Neural cell (in vitro differentiated cells): Measurements from ENCODE around the gene DOCK10. TPM values are rescaled to one million over a fixed set of nuclear protein-coding genes. Genes with fewer than 3 reads are reported as not detected.

Source experiments
- H2AFZ ChIP-seq: fragments of 200-600, 300-800 bp; sonication (generic), shearing (Covaris generic); 2 replicates; pipeline ENCODE4 v1.6.0; 2014; ENCODE audit warnings: low read depth, mild to moderate bottlenecking, antibody characterized with exemption, low read length, moderate library complexity
- H3F3A ChIP-seq: fragments of 200-600 bp; shearing (Covaris generic); 2 replicates; pipeline ENCODE4 v1.6.1; 2016; ENCODE audit warnings: mild to moderate bottlenecking, moderate library complexity, mixed read lengths, antibody characterized with exemption, low read length; ENCODE audit not compliant: insufficient read depth, poor library complexity, severe bottlenecking
- H3K27ac ChIP-seq: fragments of 200-600, 300-800 bp; sonication (generic), shearing (Covaris generic); 2 replicates; pipeline ENCODE4 v1.5.1; 2014; ENCODE audit warnings: mild to moderate bottlenecking, low read length, moderate library complexity
- H3K27me3 ChIP-seq: fragments of 300-800, 200-600 bp; sonication (generic), shearing (Covaris generic); 2 replicates; pipeline ENCODE4 v1.6.0; 2014; ENCODE audit warnings: mild to moderate bottlenecking, low read depth, low read length, moderate library complexity; ENCODE audit not compliant: insufficient read depth
- H3K36me3 ChIP-seq: fragments of 300-800, 200-600 bp; sonication (generic), shearing (Covaris generic); 2 replicates; pipeline ENCODE4 v1.5.1; 2014; ENCODE audit warnings: mild to moderate bottlenecking, antibody characterized with exemption, low read length, moderate library complexity; ENCODE audit not compliant: insufficient read depth
- H3K4me2 ChIP-seq: fragments of 300-800, 200-600 bp; sonication (generic), shearing (Covaris generic); 2 replicates; pipeline ENCODE4 v1.6.0; 2014; ENCODE audit warnings: mild to moderate bottlenecking, low read length
- H3K4me3 ChIP-seq: fragments of 300-800, 200-600 bp; sonication (generic), shearing (Covaris generic); 2 replicates; pipeline ENCODE4 v1.5.1; 2014; ENCODE audit warnings: mild to moderate bottlenecking, low read length, moderate library complexity
- H3K79me2 ChIP-seq: fragments of 200-600 bp; shearing (Covaris generic); replicated peaks from 2 replicates; pipeline ENCODE4 v1.6.0; 2014; ENCODE audit warnings: mild to moderate bottlenecking, low read length, moderate library complexity; ENCODE audit not compliant: insufficient read depth
- H3K9ac ChIP-seq: fragments of 300-800, 200-600 bp; sonication (generic), shearing (Covaris generic); 2 replicates; pipeline ENCODE4 v1.6.1; 2016; ENCODE audit warnings: mild to moderate bottlenecking, low read length, mixed read lengths
- H3K9me2 ChIP-seq: fragments of 200-600 bp; shearing (Covaris generic); 2 replicates; pipeline ENCODE4 v1.6.1; 2016; ENCODE audit warnings: mild to moderate bottlenecking, low read length, mixed read lengths; ENCODE audit not compliant: insufficient read depth
- H3K9me3 ChIP-seq: fragments of 200-600, 300-800 bp; sonication (generic), shearing (Covaris generic); 2 replicates; pipeline ENCODE4 v1.6.1; 2016; ENCODE audit warnings: mild to moderate bottlenecking, mixed run types, low read length, moderate library complexity, mixed read lengths
- H4K20me1 ChIP-seq: fragments of 200-600 bp; shearing (Covaris generic); 2 replicates; pipeline ENCODE4 v1.6.1; 2016; ENCODE audit warnings: mild to moderate bottlenecking, mixed run types; ENCODE audit not compliant: insufficient read depth
- EP300 ChIP-seq: fragments of 450-650 bp; conservative IDR thresholded peaks from 2 replicates; pipeline ENCODE4 v1.6.1; 2014; ENCODE audit warnings: antibody characterized with exemption, mild to moderate bottlenecking, moderate library complexity; ENCODE audit not compliant: poor library complexity, severe bottlenecking
- EZH2 ChIP-seq: fragments of 200-600, 300-800 bp; shearing (Covaris generic), sonication (generic); IDR thresholded peaks from 2 replicates; pipeline ENCODE4 v1.6.1; 2014; ENCODE audit warnings: antibody characterized with exemption, low read length, borderline replicate concordance, mild to moderate bottlenecking; ENCODE audit not compliant: insufficient read depth, poor library complexity, severe bottlenecking
- MXI1 ChIP-seq: fragments of 450-650 bp; conservative IDR thresholded peaks from 2 replicates; pipeline ENCODE4 v1.6.1; 2014; ENCODE audit warnings: antibody characterized with exemption, mild to moderate bottlenecking; ENCODE audit not compliant: poor library complexity, severe bottlenecking
- POLR2AphosphoS5 ChIP-seq: IDR thresholded peaks from 2 replicates; pipeline ENCODE4 v1.6.1; 2012
- RAD21 ChIP-seq: fragments of 450-650 bp; conservative IDR thresholded peaks from 2 replicates; pipeline ENCODE4 v1.6.1; 2014; ENCODE audit warnings: antibody characterized with exemption, mild to moderate bottlenecking, moderate library complexity
- SMC3 ChIP-seq: fragments of 450-650 bp; conservative IDR thresholded peaks from 2 replicates; pipeline ENCODE4 v1.6.1; 2014; ENCODE audit warnings: antibody characterized with exemption, mild to moderate bottlenecking, moderate library complexity; ENCODE audit not compliant: poor library complexity
- TAF1 ChIP-seq: IDR thresholded peaks from 2 replicates; pipeline ENCODE4 v1.6.1; 2012; ENCODE audit warnings: low read depth
- polyA plus RNA-seq: library from polyadenylated mRNA; depleted of rRNA; stranded (reverse); fragments of >200 nt; gene quantifications from 2 replicates; pipeline ENCODE4 v1.2.3, GENCODE V29; 2014
- TF ChIP-seq, protein P1 (sequence below): IDR thresholded peaks from 2 replicates; pipeline ENCODE4 v1.6.1; 2012; ENCODE audit warnings: borderline replicate concordance
- TF ChIP-seq, protein P2 (sequence below): fragments of 450-650 bp; IDR thresholded peaks from 2 replicates; pipeline ENCODE4 v1.5.1; 2014; ENCODE audit warnings: antibody characterized with exemption, mild to moderate bottlenecking, moderate library complexity; ENCODE audit not compliant: poor library complexity, severe bottlenecking

The DOCK10 gene
- polyA plus RNA-seq, 1 donor from 2014 or later, result 0.37 TPM

DNA sequence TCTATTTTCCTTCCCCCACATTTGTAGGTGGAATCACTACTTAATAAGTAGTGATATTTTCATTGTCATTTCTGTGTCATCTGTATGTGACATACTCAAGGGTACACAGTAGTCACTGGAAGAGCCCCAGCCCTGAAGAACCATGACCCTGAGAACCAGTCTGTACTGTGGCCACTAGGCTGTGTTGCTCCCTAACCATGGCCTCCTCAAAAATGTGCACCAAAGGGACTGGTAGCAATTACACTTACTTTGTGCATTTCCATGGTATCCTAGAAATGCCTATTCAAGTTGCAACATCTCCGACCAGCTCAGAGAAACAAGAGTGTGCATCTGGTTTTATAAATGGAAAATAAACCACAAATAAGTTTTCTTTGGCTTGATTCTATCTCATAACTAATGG, 155.1 kb downstream of the DOCK10 start:
- no peaks in the 10 kb centered on the region for H4K20me1 ChIP-seq
- no peak overlapping the region for H3K9ac ChIP-seq
- no peaks in the 10 kb centered on the region for H3K36me3 ChIP-seq
- no peaks in the 10 kb centered on the region for H3K9me2 ChIP-seq
- no peak for TF ChIP-seq SMC3
- no peaks in the 10 kb centered on the region for H3F3A ChIP-seq
- H3K79me2 ChIP-seq, result no peaks in the 10 kb centered on the region
- H3K4me3 ChIP-seq, result no peak overlapping the region
- H2AFZ ChIP-seq, result no peak overlapping the region
- no peak overlapping the region for H3K4me2 ChIP-seq
- no peaks in the 10 kb centered on the region for H3K27me3 ChIP-seq
- H3K9me3 ChIP-seq, result no peaks in the 10 kb centered on the region
- no peak overlapping the region for H3K27ac ChIP-seq

DNA sequence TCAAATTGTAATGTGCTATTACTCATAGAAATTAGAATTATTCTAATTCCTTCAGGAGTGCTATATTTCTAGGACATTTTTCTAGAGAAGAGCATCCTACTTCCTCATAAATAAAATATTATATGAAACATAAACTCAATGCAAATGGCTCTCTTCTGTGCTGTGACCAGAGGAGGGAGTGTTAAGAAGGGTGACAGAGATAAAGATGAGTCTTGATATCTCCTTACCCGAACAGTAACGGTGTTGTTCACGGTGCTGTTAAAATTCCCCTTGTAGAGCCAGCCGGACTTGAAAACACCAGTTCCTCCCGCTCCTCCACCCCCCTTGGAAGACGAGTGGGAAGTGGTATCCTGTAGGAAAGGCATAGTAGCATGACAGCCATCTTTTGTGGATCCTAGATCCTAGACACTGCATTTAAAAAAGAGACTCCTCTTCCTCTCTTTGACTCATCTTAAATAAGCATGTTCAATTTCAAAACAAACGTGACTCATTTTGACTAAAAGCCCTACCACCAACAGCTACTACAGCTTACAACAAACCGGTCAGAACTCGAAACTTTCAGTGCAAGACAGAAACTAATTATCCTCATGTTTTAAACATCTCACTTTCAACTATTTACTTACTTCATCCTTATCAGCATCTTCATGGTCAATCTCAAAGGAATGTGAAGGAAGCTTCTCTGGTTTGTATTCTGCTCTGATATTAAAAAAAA, 156.3 kb downstream of the DOCK10 start:
- Histone ChIP-seq H3K27ac (no peak overlapping the region), H3K9me3 (no peaks in the 10 kb centered on the region), H3K4me3 (no peak overlapping the region), H3K9me2 (no peaks in the 10 kb centered on the region), H3K27me3 (no peaks in the 10 kb centered on the region), H3K9ac (no peak overlapping the region), H3K4me2 (no peak overlapping the region), H3K36me3 (no peaks in the 10 kb centered on the region), H2AFZ (no peak overlapping the region), H4K20me1 (no peaks in the 10 kb centered on the region), H3K79me2 (no peaks in the 10 kb centered on the region), H3F3A (no peaks in the 10 kb centered on the region)
- TF ChIP-seq POLR2AphosphoS5 (no peak), EP300 (no peak), TAF1 (no peak), SMC3 (no peak), EZH2 (no peak), RAD21 (no peak), MXI1 (no peak)
- TF ChIP-seq, protein P1, sequence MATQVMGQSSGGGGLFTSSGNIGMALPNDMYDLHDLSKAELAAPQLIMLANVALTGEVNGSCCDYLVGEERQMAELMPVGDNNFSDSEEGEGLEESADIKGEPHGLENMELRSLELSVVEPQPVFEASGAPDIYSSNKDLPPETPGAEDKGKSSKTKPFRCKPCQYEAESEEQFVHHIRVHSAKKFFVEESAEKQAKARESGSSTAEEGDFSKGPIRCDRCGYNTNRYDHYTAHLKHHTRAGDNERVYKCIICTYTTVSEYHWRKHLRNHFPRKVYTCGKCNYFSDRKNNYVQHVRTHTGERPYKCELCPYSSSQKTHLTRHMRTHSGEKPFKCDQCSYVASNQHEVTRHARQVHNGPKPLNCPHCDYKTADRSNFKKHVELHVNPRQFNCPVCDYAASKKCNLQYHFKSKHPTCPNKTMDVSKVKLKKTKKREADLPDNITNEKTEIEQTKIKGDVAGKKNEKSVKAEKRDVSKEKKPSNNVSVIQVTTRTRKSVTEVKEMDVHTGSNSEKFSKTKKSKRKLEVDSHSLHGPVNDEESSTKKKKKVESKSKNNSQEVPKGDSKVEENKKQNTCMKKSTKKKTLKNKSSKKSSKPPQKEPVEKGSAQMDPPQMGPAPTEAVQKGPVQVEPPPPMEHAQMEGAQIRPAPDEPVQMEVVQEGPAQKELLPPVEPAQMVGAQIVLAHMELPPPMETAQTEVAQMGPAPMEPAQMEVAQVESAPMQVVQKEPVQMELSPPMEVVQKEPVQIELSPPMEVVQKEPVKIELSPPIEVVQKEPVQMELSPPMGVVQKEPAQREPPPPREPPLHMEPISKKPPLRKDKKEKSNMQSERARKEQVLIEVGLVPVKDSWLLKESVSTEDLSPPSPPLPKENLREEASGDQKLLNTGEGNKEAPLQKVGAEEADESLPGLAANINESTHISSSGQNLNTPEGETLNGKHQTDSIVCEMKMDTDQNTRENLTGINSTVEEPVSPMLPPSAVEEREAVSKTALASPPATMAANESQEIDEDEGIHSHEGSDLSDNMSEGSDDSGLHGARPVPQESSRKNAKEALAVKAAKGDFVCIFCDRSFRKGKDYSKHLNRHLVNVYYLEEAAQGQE, result no peak
- TF ChIP-seq, protein P2, sequence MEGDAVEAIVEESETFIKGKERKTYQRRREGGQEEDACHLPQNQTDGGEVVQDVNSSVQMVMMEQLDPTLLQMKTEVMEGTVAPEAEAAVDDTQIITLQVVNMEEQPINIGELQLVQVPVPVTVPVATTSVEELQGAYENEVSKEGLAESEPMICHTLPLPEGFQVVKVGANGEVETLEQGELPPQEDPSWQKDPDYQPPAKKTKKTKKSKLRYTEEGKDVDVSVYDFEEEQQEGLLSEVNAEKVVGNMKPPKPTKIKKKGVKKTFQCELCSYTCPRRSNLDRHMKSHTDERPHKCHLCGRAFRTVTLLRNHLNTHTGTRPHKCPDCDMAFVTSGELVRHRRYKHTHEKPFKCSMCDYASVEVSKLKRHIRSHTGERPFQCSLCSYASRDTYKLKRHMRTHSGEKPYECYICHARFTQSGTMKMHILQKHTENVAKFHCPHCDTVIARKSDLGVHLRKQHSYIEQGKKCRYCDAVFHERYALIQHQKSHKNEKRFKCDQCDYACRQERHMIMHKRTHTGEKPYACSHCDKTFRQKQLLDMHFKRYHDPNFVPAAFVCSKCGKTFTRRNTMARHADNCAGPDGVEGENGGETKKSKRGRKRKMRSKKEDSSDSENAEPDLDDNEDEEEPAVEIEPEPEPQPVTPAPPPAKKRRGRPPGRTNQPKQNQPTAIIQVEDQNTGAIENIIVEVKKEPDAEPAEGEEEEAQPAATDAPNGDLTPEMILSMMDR, result no peak
